Measurements from ENCODE around the gene PTPN2.

DNA sequence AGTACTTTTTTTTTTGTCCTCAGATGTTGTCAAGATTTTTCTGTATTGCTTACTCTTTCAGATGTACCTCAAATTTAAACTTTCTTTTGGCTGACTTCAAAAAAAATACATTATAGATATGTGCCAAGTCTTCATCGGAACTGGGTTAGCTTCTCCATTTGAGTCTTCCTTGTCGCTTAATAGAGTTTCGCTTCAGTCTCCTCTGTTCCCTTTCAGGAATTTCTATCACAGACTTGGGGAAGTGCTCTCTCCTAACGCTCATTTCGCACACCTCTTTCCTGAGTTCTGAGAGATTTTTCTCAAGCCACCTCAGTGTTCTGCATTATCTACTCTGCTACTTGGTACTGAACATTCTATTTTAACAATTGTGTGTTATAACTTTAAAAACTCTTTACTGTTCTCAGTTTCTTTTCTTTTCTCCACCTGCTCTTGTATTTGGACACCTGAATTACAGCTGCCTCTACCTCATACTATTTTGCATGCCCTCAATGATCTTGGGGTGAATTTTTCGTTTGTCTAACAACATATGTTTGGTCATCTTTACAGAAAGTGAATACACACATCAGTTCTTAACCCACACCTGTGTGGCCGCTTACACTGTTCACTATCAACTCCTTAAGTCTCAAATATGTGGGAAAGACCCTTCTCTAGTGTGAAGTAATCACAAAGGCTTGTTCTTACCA is 16.5 kb downstream of the PTPN2 start:
- TF ChIP-seq BHLHE40 (IDR thresholded peaks at IDR 0.05; ENCODE audit: low read depth, low read length), result no peak
- TF ChIP-seq CTCF (conservative IDR thresholded peaks at IDR 0.05; ENCODE audit: low read depth, low read length), result no peak
- TF ChIP-seq POLR2A (IDR thresholded peaks at IDR 0.05; ENCODE audit: low read depth, low read length), result no peak
- no peak for TF ChIP-seq SMC3 (IDR thresholded peaks at IDR 0.05; ENCODE audit: low read depth, low read length)
- TF ChIP-seq MAFK (IDR thresholded peaks at IDR 0.05; ENCODE audit: low read depth, low read length), result no peak
- no peak for TF ChIP-seq MXI1 (IDR thresholded peaks at IDR 0.05; ENCODE audit: borderline replicate concordance, low read depth, low read length)
- no peak for TF ChIP-seq CEBPB (IDR thresholded peaks at IDR 0.05; ENCODE audit: low read depth, low read length)
- no peak for TF ChIP-seq RAD21 (IDR thresholded peaks at IDR 0.05; ENCODE audit: low read length)
- TF ChIP-seq, protein P1, sequence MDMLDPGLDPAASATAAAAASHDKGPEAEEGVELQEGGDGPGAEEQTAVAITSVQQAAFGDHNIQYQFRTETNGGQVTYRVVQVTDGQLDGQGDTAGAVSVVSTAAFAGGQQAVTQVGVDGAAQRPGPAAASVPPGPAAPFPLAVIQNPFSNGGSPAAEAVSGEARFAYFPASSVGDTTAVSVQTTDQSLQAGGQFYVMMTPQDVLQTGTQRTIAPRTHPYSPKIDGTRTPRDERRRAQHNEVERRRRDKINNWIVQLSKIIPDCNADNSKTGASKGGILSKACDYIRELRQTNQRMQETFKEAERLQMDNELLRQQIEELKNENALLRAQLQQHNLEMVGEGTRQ (IDR thresholded peaks at IDR 0.05; ENCODE audit: low read depth, low read length), result no peak
- TF ChIP-seq MAZ (IDR thresholded peaks at IDR 0.05; ENCODE audit: borderline replicate concordance, low read depth, low read length), result no peak
- TF ChIP-seq NFE2L2 (IDR thresholded peaks at IDR 0.05; ENCODE audit: low read depth, low read length), result no peak
